ENCODE measurements around the gene MTMR4.

- no peak for TF ChIP-seq EZH2phosphoT487 (IDR thresholded peaks at IDR 0.05; ENCODE audit: low read length)
- TF ChIP-seq, protein P1, sequence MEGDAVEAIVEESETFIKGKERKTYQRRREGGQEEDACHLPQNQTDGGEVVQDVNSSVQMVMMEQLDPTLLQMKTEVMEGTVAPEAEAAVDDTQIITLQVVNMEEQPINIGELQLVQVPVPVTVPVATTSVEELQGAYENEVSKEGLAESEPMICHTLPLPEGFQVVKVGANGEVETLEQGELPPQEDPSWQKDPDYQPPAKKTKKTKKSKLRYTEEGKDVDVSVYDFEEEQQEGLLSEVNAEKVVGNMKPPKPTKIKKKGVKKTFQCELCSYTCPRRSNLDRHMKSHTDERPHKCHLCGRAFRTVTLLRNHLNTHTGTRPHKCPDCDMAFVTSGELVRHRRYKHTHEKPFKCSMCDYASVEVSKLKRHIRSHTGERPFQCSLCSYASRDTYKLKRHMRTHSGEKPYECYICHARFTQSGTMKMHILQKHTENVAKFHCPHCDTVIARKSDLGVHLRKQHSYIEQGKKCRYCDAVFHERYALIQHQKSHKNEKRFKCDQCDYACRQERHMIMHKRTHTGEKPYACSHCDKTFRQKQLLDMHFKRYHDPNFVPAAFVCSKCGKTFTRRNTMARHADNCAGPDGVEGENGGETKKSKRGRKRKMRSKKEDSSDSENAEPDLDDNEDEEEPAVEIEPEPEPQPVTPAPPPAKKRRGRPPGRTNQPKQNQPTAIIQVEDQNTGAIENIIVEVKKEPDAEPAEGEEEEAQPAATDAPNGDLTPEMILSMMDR (IDR thresholded peaks at IDR 0.05; ENCODE audit: low read length): no peak
Measured at GRCh38 chr17:58535431-58535830, 21.0 kb upstream of the MTMR4 start.

All from MM.1S (cell line).